Parathyroid adenoma (tissue), 2 donors: ENCODE measurements around the gene SLC39A6.
"Not testable (repeated sequence)": the region's sequence is repeated elsewhere in the genome, so short reads cannot be mapped to it uniquely, and the experiment has no call there.

Source experiments
- H2AFZ ChIP-seq: fragments of 300-600 bp; sonication (generic); one replicate; pipeline ENCODE4 v1.7.0; 2017; ENCODE audit warnings: antibody characterized with exemption, mild to moderate bottlenecking
- H3K27ac ChIP-seq: fragments of 300-600 bp; sonication (generic); one replicate; pipeline ENCODE4 v1.7.0; 2017
- H3K27me3 ChIP-seq: fragments of 300-600 bp; sonication (generic); one replicate; pipeline ENCODE4 v1.7.0; 2017; ENCODE audit warnings: low read length; ENCODE audit not compliant: control insufficient read depth, insufficient read depth
- H3K36me3 ChIP-seq: fragments of 300-600 bp; sonication (generic); one replicate; pipeline ENCODE4 v1.7.0; 2017; ENCODE audit warnings: low read length; ENCODE audit not compliant: control insufficient read depth, insufficient read depth
- H3K4me1 ChIP-seq: fragments of 300-600 bp; sonication (generic); one replicate; pipeline ENCODE4 v1.7.0; 2017; ENCODE audit warnings: control low read depth
- H3K4me2 ChIP-seq: fragments of 300-600 bp; sonication (generic); one replicate; pipeline ENCODE4 v1.7.0; 2017; ENCODE audit warnings: low read length
- H3K4me3 ChIP-seq: fragments of 300-600 bp; sonication (generic); one replicate; pipeline ENCODE4 v1.7.0; 2017; ENCODE audit warnings: low read depth, low read length
- H3K79me2 ChIP-seq: fragments of 300-600 bp; sonication (generic); one replicate; pipeline ENCODE4 v1.7.0; 2017; ENCODE audit warnings: control low read depth
- H3K9ac ChIP-seq: fragments of 300-600 bp; sonication (generic); one replicate; pipeline ENCODE4 v1.7.0; 2017; ENCODE audit warnings: mild to moderate bottlenecking
- H3K9me3 ChIP-seq: fragments of 300-600 bp; sonication (generic); one replicate; pipeline ENCODE4 v1.7.0; 2017; ENCODE audit warnings: low read length; ENCODE audit not compliant: control insufficient read depth
- TF ChIP-seq, protein P1 (sequence below): fragments of 300-600 bp; sonication (generic); IDR thresholded peaks from one replicate; pipeline ENCODE4 v1.7.0; 2017; ENCODE audit warnings: antibody characterized with exemption, mild to moderate bottlenecking
- donor health status: primary hyperparathyroidism.

The SLC39A6 gene

DNA sequence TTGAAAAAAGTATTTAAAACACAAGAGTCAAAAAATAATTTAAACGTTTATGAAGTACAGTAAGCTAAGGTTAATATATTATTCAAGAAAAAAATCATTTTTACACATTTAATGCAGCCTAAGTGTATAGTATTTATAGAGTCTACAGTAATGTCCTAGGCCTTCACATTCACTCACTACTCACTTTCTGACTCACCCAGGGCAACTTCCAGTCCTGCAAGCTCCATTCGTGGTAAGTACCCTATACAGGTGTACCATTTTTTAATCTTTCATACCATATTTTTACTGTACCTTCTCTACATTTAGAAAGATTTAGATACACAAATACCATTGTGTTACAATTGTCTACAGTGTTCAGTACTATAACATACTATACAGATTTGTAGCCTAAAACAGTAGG, 40.9 kb downstream of the SLC39A6 start:
- peaks cover 2% of the 10 kb centered on the region for H3K4me1 ChIP-seq
- H3K9me3 ChIP-seq, result no peaks in the 10 kb centered on the region
- no peaks in the 10 kb centered on the region for H3K79me2 ChIP-seq
- no peaks in the 10 kb centered on the region for H3K36me3 ChIP-seq
- no peak overlapping the region for H3K27ac ChIP-seq
- H3K4me3 ChIP-seq, result no peak overlapping the region
- TF ChIP-seq, protein P1, sequence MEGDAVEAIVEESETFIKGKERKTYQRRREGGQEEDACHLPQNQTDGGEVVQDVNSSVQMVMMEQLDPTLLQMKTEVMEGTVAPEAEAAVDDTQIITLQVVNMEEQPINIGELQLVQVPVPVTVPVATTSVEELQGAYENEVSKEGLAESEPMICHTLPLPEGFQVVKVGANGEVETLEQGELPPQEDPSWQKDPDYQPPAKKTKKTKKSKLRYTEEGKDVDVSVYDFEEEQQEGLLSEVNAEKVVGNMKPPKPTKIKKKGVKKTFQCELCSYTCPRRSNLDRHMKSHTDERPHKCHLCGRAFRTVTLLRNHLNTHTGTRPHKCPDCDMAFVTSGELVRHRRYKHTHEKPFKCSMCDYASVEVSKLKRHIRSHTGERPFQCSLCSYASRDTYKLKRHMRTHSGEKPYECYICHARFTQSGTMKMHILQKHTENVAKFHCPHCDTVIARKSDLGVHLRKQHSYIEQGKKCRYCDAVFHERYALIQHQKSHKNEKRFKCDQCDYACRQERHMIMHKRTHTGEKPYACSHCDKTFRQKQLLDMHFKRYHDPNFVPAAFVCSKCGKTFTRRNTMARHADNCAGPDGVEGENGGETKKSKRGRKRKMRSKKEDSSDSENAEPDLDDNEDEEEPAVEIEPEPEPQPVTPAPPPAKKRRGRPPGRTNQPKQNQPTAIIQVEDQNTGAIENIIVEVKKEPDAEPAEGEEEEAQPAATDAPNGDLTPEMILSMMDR, result no peak
- H3K4me2 ChIP-seq, result no peak overlapping the region
- H3K27me3 ChIP-seq, result no peaks in the 10 kb centered on the region
- no peak overlapping the region for H3K9ac ChIP-seq
- H2AFZ ChIP-seq, result no peak overlapping the region

DNA sequence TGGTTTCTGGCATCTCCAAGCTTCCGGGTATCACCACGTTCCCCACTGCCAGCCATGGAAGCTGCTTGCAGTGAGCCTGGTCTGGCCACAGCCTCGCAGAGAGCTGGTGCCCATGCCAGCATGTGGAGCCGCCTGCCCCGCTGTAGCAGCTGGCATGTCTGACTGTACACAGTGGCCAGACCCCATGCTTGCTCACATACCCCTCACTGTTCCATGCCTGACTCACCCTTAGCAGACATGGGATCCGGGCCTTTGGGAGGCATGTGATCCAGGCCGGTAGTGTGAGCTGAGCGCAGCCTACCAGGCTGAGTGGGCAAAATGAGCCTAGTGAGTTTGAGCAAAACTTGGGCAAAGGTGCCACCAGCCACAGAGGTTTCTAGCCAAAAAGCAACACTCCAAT, 43.0 kb downstream of the SLC39A6 start:
- H3K27ac ChIP-seq, result no peak overlapping the region
- no peak overlapping the region for H2AFZ ChIP-seq

DNA sequence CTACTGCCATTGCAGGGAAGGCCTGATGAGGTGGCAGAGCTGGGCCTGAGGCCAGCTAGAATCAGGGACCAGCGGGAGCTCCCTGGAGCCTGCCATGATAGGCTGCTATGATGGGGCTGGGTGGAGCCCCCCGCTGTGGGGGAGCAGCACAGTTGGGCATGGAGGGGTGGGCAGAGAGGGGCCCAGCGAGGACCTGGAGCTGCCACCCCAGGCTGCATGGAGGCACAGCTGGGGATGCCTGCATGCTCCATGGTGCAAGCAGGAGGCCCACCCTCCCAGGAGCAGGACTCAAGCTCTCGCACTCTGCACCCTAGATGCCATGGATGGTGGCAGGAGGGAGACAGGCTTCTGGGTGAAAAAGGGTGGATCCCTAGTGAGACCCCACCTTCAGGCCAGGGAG, 43.9 kb downstream of the SLC39A6 start:
- H3K4me2 ChIP-seq, result no peak overlapping the region
- H2AFZ ChIP-seq, result no peak overlapping the region
- no peaks in the 10 kb centered on the region for H3K4me1 ChIP-seq
- no peaks in the 10 kb centered on the region for H3K36me3 ChIP-seq
- no peak overlapping the region for H3K9ac ChIP-seq
- no peaks in the 10 kb centered on the region for H3K79me2 ChIP-seq
- TF ChIP-seq, protein P1, result no peak
- H3K9me3 ChIP-seq, result no peaks in the 10 kb centered on the region
- H3K4me3 ChIP-seq, result no peak overlapping the region
- H3K27me3 ChIP-seq, result no peaks in the 10 kb centered on the region
- no peak overlapping the region for H3K27ac ChIP-seq

More for the DNA sequence above, 43.0 kb downstream of the SLC39A6 start:
- Histone ChIP-seq H3K27me3 (no peaks in the 10 kb centered on the region), H3K9me3 (no peaks in the 10 kb centered on the region), H3K9ac (no peak overlapping the region), H3K4me2 (no peak overlapping the region), H3K79me2 (no peaks in the 10 kb centered on the region), H3K36me3 (no peaks in the 10 kb centered on the region), H3K4me3 (no peak overlapping the region), H3K4me1 (no peaks in the 10 kb centered on the region)
- TF ChIP-seq, protein P1, result no peak

DNA sequence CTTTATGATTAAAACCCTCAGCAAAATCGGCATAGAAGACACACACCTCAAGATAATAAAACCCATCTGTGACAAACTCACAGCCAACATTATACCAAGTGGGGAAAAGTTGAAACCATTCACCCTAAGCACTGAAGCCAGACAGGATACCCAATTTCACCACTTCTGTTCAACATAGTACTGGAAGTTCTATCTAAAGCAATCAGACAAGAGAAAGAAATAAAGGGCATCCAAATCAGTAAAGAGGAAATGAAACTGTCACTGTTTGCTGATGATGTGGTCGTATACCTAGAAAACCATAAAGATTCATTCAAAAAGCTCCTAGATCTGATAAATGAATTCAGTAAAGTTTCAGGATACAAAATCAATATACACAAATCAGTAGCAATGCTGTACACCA, 45.4 kb downstream of the SLC39A6 start:
- no peak overlapping the region for H3K9ac ChIP-seq
- H3K79me2 ChIP-seq, result no peaks in the 10 kb centered on the region
- TF ChIP-seq, protein P1, result no peak
- H3K4me2 ChIP-seq, result no peak overlapping the region
- H2AFZ ChIP-seq, result no peak overlapping the region
- no peaks in the 10 kb centered on the region for H3K4me1 ChIP-seq
- no peaks in the 10 kb centered on the region for H3K36me3 ChIP-seq
- no peak overlapping the region for H3K4me3 ChIP-seq
- no peaks in the 10 kb centered on the region for H3K9me3 ChIP-seq
- H3K27ac ChIP-seq, result no peak overlapping the region
- H3K27me3 ChIP-seq, result no peaks in the 10 kb centered on the region

DNA sequence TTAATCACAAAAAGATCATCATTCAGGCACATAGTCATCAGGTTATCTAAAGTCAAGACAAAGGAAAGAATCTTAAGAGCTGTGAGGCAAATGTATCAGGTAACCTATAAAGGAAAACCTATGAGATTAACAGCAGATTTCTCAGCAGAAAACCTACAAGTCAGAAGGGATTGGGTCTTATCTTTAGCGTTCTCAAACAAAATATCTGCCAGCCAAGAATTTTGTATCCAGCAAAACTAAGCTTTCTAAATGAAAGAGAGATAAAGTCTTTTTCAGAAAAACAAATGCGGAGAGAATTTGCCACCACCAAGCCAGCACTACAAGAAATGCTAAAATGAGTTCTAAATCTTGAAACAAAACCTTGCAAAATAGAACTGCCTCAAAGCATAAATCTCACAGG, 48.0 kb downstream of the SLC39A6 start:
- H3K27ac ChIP-seq, H3K4me3 ChIP-seq, H3K9me3 ChIP-seq, H3K36me3 ChIP-seq, H3K4me1 ChIP-seq, H3K79me2 ChIP-seq, H3K4me2 ChIP-seq, H3K9ac ChIP-seq, H2AFZ ChIP-seq, H3K27me3 ChIP-seq: not testable (repeated sequence)
